Measurements from ENCODE around the gene FAM53B.

The FAM53B gene

GRCh38 chr10:124725791-124726190, 18.4 kb downstream of the FAM53B start:
- DNase-seq, result no peak

DNA sequence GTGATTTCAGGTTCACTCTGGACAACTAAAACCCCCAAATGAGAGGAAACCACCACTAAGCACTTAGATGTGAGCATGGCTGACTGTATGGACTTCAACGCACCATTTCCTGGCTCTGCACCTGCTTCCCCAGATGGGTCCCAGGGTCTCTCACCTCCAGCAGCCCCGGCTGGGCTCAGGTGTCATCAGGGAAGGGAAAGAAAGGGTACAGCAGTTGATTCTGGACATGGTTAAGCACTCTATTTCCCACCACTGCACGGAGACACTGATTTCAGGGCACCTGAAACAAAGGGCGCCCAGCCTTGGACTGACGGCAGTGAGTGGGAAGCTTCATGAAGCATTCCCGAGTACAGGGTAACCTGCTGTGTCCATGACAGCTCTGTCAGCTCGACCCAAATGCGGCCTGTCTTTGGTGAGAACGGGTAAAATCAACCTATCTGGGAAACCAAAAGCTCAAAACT, 19.0 kb downstream of the FAM53B start:
- no peak for DNase-seq

- no peak for DNase-seq
Observed at GRCh38 chr10:124724279-124725027, 19.7 kb downstream of the FAM53B start.

- DNase-seq, result no peak
Observed at GRCh38 chr10:124723826-124724225, 20.4 kb downstream of the FAM53B start.

- no peak for DNase-seq
Observed at GRCh38 chr10:124722798-124723783, 21.1 kb downstream of the FAM53B start.

DNA sequence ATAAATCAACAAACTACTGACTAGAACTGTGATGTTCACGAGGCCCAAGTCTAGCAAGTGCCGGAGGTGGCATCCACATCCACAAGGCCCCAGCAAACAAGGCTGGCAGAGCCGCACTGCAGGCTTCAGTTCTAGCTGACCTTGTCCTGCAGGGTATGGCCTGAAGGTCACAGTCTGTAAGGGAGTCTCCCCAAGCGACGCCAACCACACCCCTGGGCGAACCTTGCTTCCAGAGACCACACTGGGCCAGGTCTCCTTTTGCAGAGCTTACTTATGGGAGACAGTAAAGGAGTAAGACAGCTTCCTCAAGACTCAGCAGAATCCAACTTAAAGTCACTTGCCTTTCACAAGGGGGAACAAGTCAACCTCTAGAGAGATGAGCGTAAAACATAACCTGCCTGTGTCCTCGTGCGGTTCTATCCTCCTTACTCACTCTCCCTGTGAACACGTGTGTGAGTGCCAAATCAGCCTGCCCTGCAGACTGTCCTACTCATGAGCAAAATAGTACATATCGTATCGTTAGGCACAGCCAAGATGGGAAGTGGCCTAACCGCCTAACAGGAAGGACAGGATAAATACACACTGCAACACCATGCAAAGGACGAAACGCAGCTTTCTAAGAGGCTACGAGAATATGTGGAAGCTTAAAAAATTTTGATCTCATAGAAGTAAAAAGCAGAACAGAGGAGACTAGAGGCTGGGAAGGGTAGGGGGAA, 22.7 kb downstream of the FAM53B start:
- DNase-seq, result no peak

GRCh38 chr10:124719213-124719851, 24.8 kb downstream of the FAM53B start:
- DNase-seq, result no peak

GRCh38 chr10:124717911-124718741, 26.1 kb downstream of the FAM53B start:
- DNase-seq, result peak; percentile 12

DNA sequence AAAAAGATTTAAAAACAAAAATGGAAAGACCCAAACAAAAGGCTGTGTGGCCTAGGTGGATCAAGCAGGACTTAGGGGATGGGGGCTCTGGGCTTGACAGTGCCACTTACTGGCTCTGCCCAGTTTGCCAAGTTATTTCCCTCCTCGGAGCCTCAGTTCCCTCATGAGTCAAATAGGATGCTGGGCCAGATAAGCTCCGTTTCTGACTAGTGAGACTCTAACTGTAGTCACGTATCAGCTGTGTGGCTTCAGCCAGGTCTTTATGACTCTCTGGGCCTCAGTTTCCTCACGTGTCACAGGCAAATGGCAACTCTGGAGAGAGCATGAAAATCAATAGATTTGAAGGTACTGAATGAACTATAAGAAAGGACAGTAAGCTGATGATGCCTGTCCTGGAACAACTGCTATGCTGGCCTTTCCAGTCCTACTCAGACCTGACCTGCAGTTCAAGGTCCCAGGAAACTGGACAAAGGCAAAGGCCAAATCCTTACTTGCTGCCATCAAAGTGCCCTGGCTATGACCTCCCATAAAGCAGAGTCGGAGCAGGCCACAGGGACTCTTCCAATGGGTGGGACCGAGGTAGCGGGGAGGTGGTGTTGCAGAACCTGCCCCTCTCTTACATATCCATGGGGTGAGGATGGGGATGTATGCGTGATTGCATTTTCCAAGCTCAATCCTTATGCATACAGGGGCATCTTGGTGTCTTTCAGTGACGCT, 27.0 kb downstream of the FAM53B start:
- no peak for DNase-seq

DNA sequence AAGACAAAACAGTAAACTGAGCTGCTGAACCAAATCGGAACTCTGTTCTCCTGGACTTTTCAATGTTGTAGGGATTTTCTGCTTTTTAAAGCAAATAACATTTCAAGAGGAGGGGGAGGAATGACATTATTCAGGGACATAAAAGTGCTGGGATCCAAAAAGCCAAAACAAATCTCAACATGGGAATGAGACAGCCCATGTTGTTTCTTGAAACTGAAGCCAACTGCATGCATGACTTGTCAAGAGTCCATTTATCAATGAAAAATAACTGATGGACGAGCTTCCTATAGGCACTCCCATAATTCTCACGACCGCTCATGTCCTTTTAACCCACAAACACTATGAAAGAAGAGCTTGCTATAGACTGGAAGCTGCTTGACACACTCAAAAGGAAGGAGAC, 27.8 kb downstream of the FAM53B start:
- DNase-seq, result no peak

- DNase-seq, result no peak
Observed at GRCh38 chr10:124715439-124715838, 28.7 kb downstream of the FAM53B start.

- no peak for DNase-seq
Observed at GRCh38 chr10:124713679-124714255, 30.4 kb downstream of the FAM53B start.

GRCh38 chr10:124712704-124713407, 31.3 kb downstream of the FAM53B start:
- no peak for DNase-seq

GRCh38 chr10:124711145-124711544, 33.0 kb downstream of the FAM53B start:
- no peak for DNase-seq

- no peak for DNase-seq
Observed at GRCh38 chr10:124710266-124710881, 33.8 kb downstream of the FAM53B start.

DNA sequence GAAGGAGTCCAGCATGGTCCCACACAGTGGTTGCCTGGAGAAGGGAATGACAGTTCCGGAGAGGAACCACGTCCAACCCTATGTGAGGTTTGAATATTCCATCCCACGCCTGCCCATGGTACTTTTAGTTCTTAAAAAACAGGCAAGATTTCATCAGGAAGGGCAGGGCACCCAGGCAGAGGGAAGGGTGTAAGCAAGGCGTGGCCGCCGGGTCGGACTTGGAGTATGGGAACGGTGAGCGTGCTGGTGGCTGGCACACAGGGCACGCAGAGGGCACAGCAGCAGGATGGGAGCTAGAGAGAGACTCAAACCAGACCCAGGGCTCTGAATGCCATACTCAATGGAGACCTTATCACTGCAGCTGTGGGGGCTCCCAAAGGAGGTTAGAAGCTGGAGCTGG, 34.3 kb downstream of the FAM53B start:
- no peak for DNase-seq

DNA sequence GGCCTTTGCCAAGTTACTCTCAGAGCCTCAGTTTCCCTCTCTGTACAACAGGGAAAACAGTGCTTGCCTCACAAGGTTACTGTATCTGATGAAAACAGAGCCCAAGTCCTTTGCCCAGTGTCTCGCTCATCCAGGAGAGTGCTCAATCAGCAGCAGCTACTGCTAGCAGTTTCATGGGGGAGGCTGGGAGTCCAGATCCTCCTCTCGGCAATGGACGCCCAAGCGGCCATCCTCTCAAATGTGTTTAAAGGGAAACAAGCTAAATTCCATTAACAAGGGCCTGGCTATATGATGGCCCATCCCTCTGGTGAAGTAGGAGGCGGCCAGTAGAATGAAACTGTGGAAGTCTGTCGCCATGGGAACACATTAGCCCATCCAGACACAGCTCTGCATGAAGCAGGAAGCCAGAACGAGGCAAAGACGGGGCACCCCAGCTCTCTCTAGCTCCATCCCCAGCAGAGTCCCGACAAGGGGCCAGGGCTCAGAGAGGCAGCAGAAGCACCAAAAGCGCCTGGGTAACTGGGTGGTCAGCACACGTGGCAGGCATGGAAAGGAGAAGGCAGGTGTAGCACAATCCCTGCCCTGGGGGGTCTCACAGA, 35.2 kb downstream of the FAM53B start:
- peak; percentile 13 for DNase-seq

- peak; percentile 24 for DNase-seq
Observed at GRCh38 chr10:124708246-124708779, 35.9 kb downstream of the FAM53B start.

DNA sequence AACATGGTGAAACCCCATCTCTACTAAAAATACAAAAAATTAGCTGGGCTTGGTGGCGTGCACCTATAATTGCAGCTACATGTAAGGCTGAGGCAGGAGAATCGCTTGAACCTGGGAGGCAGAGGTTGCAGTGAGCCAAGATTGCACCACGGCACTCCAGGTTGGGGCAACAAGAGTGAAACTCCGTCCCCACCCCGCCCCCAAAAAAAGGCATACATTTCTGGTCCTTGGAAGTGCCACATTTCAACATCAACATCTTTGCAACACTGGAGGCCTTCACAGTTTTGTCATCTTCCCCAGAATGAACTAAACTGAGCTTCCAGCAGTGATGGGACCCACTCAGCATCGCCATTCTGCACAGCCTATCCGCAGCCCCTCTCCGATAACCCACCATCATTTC, 36.6 kb downstream of the FAM53B start:
- DNase-seq, result no peak
